Nephron (organoid): ENCODE measurements around the gene TADA1.

Experiments
- H3K27ac Mint-ChIP-seq, 3 experiments: 2 replicates each; pipeline ENCODE4 v1.8.0; 2020; ENCODE audit warnings: mixed read lengths in 3 of 3, mild to moderate bottlenecking in 2 of 3, moderate library complexity in 1 of 3
- H3K27me3 Mint-ChIP-seq: 2 replicates; pipeline ENCODE4 v1.8.0; 2021; ENCODE audit warnings: low read depth, mild to moderate bottlenecking, moderate library complexity, mixed read lengths
- H3K36me3 Mint-ChIP-seq: 2 replicates; pipeline ENCODE4 v1.8.0; 2020; ENCODE audit warnings: low read depth, mixed read lengths
- H3K4me1 Mint-ChIP-seq: 2 replicates; pipeline ENCODE4 v1.8.0; 2020; ENCODE audit warnings: mixed read lengths
- H3K4me3 Mint-ChIP-seq, 3 experiments: 2 replicates each; pipeline ENCODE4 v1.8.0; 2020; ENCODE audit warnings: mild to moderate bottlenecking in 3 of 3, mixed read lengths in 3 of 3, moderate library complexity in 2 of 3
- H3K9me3 Mint-ChIP-seq: 2 replicates; pipeline ENCODE4 v1.8.0; 2020; ENCODE audit warnings: mixed read lengths
- TF ChIP-seq, protein P1 (sequence below), 3 experiments: fragments of 200-600 bp; sonication (generic); IDR thresholded peaks; one replicate each; pipeline ENCODE4 v1.5.0; 2021; ENCODE audit warnings: antibody characterized with exemption in 3 of 3; ENCODE audit not compliant: unreplicated experiment in 3 of 3

The TADA1 gene

DNA sequence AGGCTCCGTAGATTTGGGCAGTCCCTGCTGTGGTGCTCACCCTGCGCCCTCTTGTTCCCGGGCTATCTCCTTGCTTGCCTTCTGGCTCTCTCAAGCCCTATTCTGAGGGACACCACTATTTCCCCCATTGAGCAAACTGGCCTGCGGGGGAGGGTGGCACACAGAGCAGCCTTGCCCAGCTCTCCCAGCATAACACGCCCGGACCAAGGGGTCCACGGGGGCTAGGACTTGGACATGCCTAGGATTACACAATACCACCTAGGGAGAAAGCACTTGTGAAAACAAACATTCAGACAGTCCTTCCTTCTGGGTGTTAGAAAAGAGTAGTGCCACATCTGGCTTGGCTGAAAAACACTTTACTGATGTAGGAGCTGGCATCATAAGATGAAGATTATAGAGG, 7.4 kb downstream of the TADA1 start:
- TF ChIP-seq, protein P1, sequence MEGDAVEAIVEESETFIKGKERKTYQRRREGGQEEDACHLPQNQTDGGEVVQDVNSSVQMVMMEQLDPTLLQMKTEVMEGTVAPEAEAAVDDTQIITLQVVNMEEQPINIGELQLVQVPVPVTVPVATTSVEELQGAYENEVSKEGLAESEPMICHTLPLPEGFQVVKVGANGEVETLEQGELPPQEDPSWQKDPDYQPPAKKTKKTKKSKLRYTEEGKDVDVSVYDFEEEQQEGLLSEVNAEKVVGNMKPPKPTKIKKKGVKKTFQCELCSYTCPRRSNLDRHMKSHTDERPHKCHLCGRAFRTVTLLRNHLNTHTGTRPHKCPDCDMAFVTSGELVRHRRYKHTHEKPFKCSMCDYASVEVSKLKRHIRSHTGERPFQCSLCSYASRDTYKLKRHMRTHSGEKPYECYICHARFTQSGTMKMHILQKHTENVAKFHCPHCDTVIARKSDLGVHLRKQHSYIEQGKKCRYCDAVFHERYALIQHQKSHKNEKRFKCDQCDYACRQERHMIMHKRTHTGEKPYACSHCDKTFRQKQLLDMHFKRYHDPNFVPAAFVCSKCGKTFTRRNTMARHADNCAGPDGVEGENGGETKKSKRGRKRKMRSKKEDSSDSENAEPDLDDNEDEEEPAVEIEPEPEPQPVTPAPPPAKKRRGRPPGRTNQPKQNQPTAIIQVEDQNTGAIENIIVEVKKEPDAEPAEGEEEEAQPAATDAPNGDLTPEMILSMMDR (IDR thresholded peaks at IDR 0.05; ENCODE audit: unreplicated experiment in 3 of 3): no peak
- Mint-ChIP-seq H3K27ac (no peak overlapping the region), H3K4me1 (peaks cover 13% of the 10 kb centered on the region), H3K36me3 (peaks cover 40% of the 10 kb centered on the region), H3K4me3 (no peak overlapping the region), H3K9me3 (no peaks in the 10 kb centered on the region), H3K27me3 (no peaks in the 10 kb centered on the region)

DNA sequence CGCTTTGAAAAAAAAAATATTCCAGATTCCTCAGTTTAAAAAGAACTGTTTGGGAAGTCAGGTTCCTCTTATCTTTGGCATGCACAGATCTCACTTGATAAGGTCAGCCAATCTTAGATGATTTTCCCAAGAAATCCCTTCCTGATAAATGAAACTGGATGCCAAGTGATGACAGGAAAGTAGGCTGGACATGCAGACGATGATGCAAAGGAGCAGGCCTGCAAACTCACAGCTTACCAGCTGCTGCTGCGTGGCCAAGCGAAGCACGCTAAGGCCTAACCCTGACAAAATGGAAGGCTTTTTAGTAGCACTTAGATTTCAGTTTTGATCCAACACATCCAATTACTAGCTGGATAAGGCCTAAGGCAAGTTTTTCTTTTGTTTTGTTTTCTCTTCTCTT, 10.1 kb downstream of the TADA1 start:
- TF ChIP-seq, protein P1 (IDR thresholded peaks at IDR 0.05; ENCODE audit: unreplicated experiment in 3 of 3): no peak
- Mint-ChIP-seq H3K9me3 (no peaks in the 10 kb centered on the region), H3K36me3 (peaks cover 53% of the 10 kb centered on the region), H3K27me3 (no peaks in the 10 kb centered on the region), H3K4me1 (no peaks in the 10 kb centered on the region), H3K4me3 (no peak overlapping the region), H3K27ac (no peak overlapping the region)

DNA sequence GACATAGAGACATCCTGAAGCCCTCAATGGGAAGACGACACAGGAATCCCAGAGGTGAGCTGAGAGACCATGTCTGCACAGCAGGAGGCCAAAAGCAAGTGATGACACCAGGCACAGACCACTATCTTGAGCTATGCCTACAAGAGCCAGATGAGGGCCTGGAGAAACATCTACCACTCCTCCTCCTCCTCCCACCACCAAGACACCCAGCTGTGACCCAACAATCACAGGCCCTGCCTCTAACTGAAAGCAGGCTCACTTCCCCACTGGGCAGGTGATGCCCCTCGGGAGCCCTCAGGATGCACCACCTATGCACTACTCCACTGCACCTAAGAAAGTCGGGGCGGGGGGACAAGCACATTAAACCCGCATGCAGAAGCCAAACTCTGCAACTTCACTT, 16.5 kb downstream of the TADA1 start:
- TF ChIP-seq, protein P1 (IDR thresholded peaks at IDR 0.05; ENCODE audit: unreplicated experiment in 3 of 3): no peak
- Mint-ChIP-seq H3K4me1 (no peaks in the 10 kb centered on the region), H3K27ac (no peak overlapping the region), H3K36me3 (peaks cover 72% of the 10 kb centered on the region), H3K27me3 (no peaks in the 10 kb centered on the region), H3K9me3 (no peaks in the 10 kb centered on the region), H3K4me3 (no peak overlapping the region)

DNA sequence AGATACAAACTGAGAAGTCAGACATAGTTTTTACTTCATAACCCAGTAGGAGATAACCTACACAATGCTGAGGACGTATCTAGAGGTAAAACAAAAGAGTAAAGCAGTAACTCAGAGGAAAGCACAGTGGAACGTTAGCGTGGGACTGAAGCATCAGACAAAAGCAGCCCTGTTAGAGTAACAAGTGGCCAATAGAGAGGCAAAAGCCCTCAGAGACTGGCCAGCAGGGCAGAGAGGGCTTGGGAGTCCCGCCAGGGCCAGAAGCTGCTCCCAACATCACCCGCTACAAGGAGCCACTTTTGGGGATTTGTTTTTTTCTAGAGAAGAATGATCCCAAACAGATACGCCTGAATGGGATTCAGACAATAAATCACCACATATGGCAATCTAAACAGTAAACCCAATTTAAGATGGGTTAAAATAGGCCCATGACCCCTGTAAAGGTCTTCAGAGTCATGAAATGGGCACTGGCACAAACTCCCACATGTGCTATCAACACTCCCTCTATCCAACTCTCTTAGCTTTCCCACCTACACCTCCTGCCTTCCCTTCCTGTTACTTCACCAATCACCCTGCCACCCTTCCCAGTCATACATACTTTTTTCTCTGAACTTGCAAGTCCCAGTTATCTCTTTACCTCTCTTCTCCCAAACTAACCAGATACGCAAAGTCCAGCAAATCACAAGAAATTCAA, 17.2 kb downstream of the TADA1 start:
- H3K36me3 Mint-ChIP-seq: peaks cover 72% of the 10 kb centered on the region
- no peaks in the 10 kb centered on the region for H3K27me3 Mint-ChIP-seq
- no peak overlapping the region for H3K4me3 Mint-ChIP-seq
- TF ChIP-seq, protein P1 (IDR thresholded peaks at IDR 0.05; ENCODE audit: unreplicated experiment in 3 of 3): no peak
- no peaks in the 10 kb centered on the region for H3K4me1 Mint-ChIP-seq
- H3K9me3 Mint-ChIP-seq: no peaks in the 10 kb centered on the region
- H3K27ac Mint-ChIP-seq: no peak overlapping the region

DNA sequence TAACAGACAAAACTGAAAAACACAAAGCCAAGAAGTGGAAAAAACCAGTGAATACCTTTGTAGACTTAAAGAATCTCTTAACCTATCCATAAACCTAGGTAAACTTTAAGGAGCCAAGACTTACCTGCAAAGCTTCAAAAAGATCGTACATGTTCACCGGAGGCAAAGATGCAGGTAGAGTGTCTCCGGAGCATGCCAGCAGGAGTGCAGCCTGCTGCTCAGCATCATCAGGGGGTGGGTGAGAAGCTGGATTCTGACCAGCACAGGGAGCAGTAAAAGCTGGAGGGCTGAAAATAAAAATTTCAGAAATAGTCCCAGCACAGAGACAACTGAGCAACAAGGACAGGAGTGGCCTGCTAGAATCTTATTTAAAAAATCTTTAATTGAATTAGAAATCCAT, 18.1 kb downstream of the TADA1 start:
- no peak overlapping the region for H3K27ac Mint-ChIP-seq
- no peak overlapping the region for H3K4me3 Mint-ChIP-seq
- H3K36me3 Mint-ChIP-seq: peaks cover 72% of the 10 kb centered on the region
- TF ChIP-seq, protein P1 (IDR thresholded peaks at IDR 0.05; ENCODE audit: unreplicated experiment in 3 of 3): no peak
- no peaks in the 10 kb centered on the region for H3K27me3 Mint-ChIP-seq
- H3K9me3 Mint-ChIP-seq: no peaks in the 10 kb centered on the region
- no peaks in the 10 kb centered on the region for H3K4me1 Mint-ChIP-seq

DNA sequence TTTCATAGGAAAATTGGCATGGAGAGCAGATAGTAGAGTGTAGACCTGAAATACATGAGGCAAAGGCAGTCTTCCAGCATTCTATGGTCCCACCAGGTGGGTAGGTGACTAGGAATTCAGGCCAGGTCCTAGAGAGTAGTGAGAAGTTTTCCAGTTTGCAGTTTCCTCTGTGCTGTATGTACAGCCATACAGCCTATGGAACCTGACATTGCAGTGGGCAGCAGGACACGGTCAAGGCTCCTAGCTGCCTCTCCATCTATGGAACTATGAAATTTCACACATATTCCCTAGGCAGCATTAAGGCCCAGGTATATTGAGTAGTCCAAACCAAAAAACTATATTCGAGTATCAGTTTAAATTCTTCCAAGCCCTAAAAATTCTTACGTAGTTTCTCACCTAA, 20.5 kb downstream of the TADA1 start:
- no peak overlapping the region for H3K4me3 Mint-ChIP-seq
- H3K36me3 Mint-ChIP-seq: peaks cover 82% of the 10 kb centered on the region
- no peaks in the 10 kb centered on the region for H3K27me3 Mint-ChIP-seq
- TF ChIP-seq, protein P1 (IDR thresholded peaks at IDR 0.05; ENCODE audit: unreplicated experiment in 3 of 3): no peak
- no peak overlapping the region for H3K27ac Mint-ChIP-seq
- peaks cover 4% of the 10 kb centered on the region for H3K4me1 Mint-ChIP-seq
- no peaks in the 10 kb centered on the region for H3K9me3 Mint-ChIP-seq
